GM19023 (cell line): ENCODE results near the gene ZNF236.
"Not testable (repeated sequence)": the region's sequence is repeated elsewhere in the genome, so short reads cannot be mapped to it uniquely, and the experiment has no call there.

Source experiments
- ATAC-seq: cut with Tn5 transposase; IDR thresholded peaks from one replicate; pipeline ENCODE4 v1.9.1; 2021; ENCODE audit warnings: mild to moderate bottlenecking, moderate library complexity; ENCODE audit not compliant: unreplicated experiment

ZNF236 gene

DNA sequence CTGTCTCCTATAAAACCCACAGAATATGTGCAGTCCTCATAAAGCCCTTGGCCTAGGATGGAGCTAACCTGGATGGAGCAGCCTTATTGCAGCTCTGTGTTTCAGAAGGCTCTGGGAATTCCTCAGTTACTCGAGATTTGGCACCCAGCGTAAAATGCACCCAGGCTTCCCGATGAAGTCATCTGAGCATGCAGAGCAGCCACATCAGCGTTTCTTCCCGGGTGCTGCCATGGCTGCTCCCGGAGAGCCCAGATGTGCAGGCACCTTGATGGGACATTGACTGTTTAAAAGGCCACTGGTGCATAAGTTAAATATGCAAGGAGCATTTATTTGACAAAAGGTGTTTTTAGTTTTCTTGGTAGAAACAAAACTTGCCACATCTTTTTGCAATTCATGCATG lies 195.0 kb downstream of the ZNF236 start:
- no peak for ATAC-seq

DNA sequence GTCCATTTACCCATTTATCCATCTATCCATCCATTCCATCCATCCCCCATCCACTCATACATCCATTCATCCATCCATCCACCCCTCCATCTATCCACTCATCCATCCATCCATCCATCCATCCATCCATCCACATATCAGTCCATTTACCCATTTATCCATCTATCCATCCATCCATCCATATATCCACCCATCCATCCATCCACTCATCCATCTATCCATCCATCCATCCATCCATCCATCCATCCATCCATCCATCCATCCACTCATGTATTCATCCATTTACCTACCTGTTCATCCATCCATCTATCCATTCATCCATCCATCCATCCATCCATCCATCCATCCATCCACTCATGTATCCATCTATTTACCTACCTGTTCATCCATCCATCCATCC lies 196.3 kb downstream of the ZNF236 start:
- ATAC-seq: not testable (repeated sequence)

DNA sequence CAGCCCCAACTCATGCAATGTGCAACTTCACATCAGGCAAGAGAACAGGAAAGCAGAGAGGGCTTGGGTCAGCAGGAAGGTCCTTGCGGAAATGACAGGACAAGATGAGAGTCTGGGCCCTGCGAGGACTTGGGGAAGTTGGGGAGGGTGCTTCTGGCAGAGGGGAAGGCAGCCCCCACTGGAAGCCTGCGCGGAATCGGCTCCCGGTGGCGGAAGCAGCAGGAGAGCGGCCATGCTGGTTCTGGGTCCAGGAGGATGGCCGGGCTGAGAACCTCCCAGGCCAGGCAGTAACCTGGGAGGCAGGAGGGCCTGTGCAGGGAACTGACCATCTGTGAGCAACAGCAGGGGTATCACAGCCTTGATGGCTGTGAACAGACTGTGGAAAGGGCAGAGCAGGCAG lies 197.3 kb downstream of the ZNF236 start:
- no peak for ATAC-seq
